Astrocyte (in vitro differentiated cells and primary cell): ENCODE data around the gene GLRX5. TPM values are rescaled to one million over a fixed set of nuclear protein-coding genes. Genes with fewer than 3 reads are reported as not detected.

Experiments used
- total RNA-seq: library from RNA; stranded (reverse); gene quantifications from 2 replicates; pipeline ENCODE4 v1.2.1, GENCODE V29; 2021

Gene GLRX5
- total RNA-seq, 1 donor from 2014 or later = 50.5 TPM

Other genes with a start within 250 kb of the GLRX5 start
- 10.8 and 14.0 TPM in 2 replicates for gene CLMN, start 215.1 kb upstream of the GLRX5 start, total RNA-seq
- 2.5 TPM in 2 replicates for gene SYNE3, start 18.4 kb upstream of the GLRX5 start, total RNA-seq
- gene TCL1B, start 151.4 kb downstream of the GLRX5 start, total RNA-seq = not detected in 2 replicates
- not detected in 2 replicates for gene TCL1A, start 179.1 kb downstream of the GLRX5 start, total RNA-seq